Neural progenitor cell (in vitro differentiated cells): Measurements from ENCODE around the gene ANXA7.

Experiments
- CTCF ChIP-seq: fragments of 200-600 bp; sonication (generic); IDR thresholded peaks from 2 replicates; pipeline ENCODE4 v1.5.1; 2017; ENCODE audit warnings: antibody characterized with exemption, mild to moderate bottlenecking
- EZH2 ChIP-seq: fragments of 200-600 bp; sonication (generic); IDR thresholded peaks from 2 replicates; pipeline ENCODE4 v1.6.1; 2017; ENCODE audit warnings: antibody characterized with exemption, mild to moderate bottlenecking, moderate library complexity

- TF ChIP-seq CTCF (no peak), EZH2 (no peak)
Measured at GRCh38 chr10:73423309-73423708, 9.5 kb upstream of the ANXA7 start.
